Psoas muscle (tissue), 8 donors: ENCODE measurements around the gene FZD1. TPM values are rescaled to one million over a fixed set of nuclear protein-coding genes. Genes with fewer than 3 reads are reported as not detected.

Experiments
- ATAC-seq, 4 donors: fragments of 200-7000 bp; cut with Tn5 transposase; one replicate each; pipeline ENCODE4 v1.9.1; 2020; ENCODE audit warnings: moderate library complexity in 3 of 4, mild to moderate bottlenecking in 2 of 4
- DNase-seq, 2 donors: peaks; one replicate each; pipeline ENCODE4 v3.0.0-alpha.2; 2020
- H3K27ac ChIP-seq: fragments of 200-600 bp; one replicate; pipeline ENCODE4 v1.8.0; 2022
- H3K27me3 ChIP-seq, 3 donors: fragments of 200-600 bp in 1 of 3; one replicate each; pipeline versions ENCODE4 v1.6.1 to v1.8.0; 2013 to 2022; ENCODE audit warnings: low read length in 2 of 3, mild to moderate bottlenecking in 2 of 3, moderate library complexity in 1 of 3; ENCODE audit not compliant: insufficient read depth in 3 of 3
- H3K36me3 ChIP-seq, 2 donors: fragments of 200-600 bp in 1 of 2; one replicate each; pipeline versions ENCODE4 v1.6.1 to v1.8.0; 2013 to 2022; ENCODE audit warnings: low read depth in 1 of 2, mild to moderate bottlenecking in 1 of 2, moderate library complexity in 1 of 2; ENCODE audit not compliant: insufficient read depth in 1 of 2
- H3K4me1 ChIP-seq: fragments of 200-600 bp; one replicate; pipeline ENCODE4 v1.8.0; 2022
- H3K4me3 ChIP-seq: fragments of 200-600 bp; one replicate; pipeline ENCODE4 v1.8.0; 2022; ENCODE audit warnings: mild to moderate bottlenecking
- H3K9me3 ChIP-seq: fragments of 200-600 bp; one replicate; pipeline ENCODE4 v1.8.0; 2022
- CTCF ChIP-seq: fragments of 200-600 bp; IDR thresholded peaks from one replicate; pipeline ENCODE4 v1.8.0; 2022; ENCODE audit warnings: antibody characterized with exemption
- WGBS, 3 donors: extraction: QIAGEN DNeasy Blood & Tissue Kit; methylation state at CpG; one replicate each; pipeline versions ENCODE4 v1.1.6 to v1.1.7; 2013; 5-methylcytosine and 5-hydroxymethylcytosine counted together
- intact Hi-C, 2 donors: fragments of 100-400 bp; cut with DNase I; formaldehyde crosslinking; loops; one replicate each; pipeline versions ENCODE4 v1.11.0 to v1.14.2; 2022
- polyA plus RNA-seq, 3 donors: library from polyadenylated mRNA; stranded (reverse); fragments of 200-250 nt; gene quantifications; one replicate each; pipeline ENCODE4 v1.2.3, GENCODE V29; 2013
- total RNA-seq, 4 donors: library from RNA; stranded (reverse); fragmentation: NEBNext Ultra II Directional in 2 of 4; extraction: Animal tissue kit (Norgen Biotek cat#: 25700) in 2 of 4; gene quantifications; one replicate each; pipeline versions ENCODE4 v1.2.1 to v1.2.4, GENCODE V29; 2021 to 2023
- donor health status: healthy with polysubstance abuse.
- donor health status: DM: no; HTN: no; CAD: no; lungs with moderate emphysema.
- donor health status: Bipolar disorder and iron deficiency.
- donor health status: healthy.
- donor health status: DM: yes; HTN: yes; CAD: no.
- donor health status: DM: no; HTN: no; CAD: no.
- donor health status: DM: no; HTN: no; CAD: no.
- donor health status: DM: yes; HTN: yes; CAD: no.

Gene FZD1
- total and polyA plus RNA-seq, 7 donors = 0.90 to 2.5 (median 1.9) TPM

DNA sequence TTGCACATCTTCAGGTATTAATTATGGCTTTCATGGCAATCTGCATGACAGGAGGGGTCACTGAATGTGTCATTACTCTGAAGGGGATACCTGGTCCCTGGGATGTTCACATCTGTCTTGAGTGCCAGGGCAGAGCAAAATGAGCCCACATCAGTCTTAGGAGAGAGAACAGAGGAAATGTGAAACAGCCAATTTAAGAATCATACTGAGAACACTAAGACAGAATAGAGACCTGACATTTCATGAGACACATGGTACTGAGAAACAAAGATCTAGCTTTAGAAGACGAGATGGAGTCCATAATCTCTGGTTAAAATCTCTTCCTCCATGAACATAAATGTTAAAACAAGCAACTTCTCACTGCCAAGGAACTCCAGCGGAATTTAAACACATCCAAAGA lies 34.1 kb upstream of the FZD1 start:
- no peak for TF ChIP-seq CTCF
- Histone ChIP-seq H3K27ac (no peak overlapping the region), H3K36me3 (no peaks in the 10 kb centered on the region), H3K4me1 (no peaks in the 10 kb centered on the region), H3K9me3 (no peaks in the 10 kb centered on the region), H3K4me3 (no peak overlapping the region), H3K27me3 (peaks cover 0 to 8% (median 2%) of the 10 kb centered on the region in 3 donors)
- ATAC-seq = no peak
- 83 to 94% (median 92%) methylated on average over 2 of the region's 2 CpGs for WGBS, 3 donors
- DNase-seq = no peak
- intact Hi-C loops = no loop called here

DNA sequence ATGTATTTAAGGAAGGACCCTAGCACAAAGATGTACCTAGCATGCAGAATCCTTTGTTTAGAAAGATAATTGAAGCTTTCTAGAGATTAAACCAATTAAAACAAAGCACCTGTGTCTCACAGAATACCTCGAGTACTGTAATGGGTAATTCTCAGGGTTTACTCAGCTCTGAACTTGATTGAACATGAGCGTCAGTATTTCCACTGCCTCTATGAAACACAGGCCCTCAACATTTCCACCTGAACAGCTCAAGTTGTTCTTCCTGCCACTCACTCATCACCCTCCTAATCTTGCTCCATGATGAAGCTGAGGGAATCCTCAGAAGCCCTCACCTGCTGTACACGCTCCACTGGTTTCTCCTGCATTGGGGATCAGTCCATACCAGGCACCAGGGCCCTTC lies 33.7 kb upstream of the FZD1 start:
- 72 to 94% (median 89%) methylated on average over 3 of the region's 3 CpGs for WGBS, 3 donors
- no peak for DNase-seq
- Histone ChIP-seq H3K9me3 (no peaks in the 10 kb centered on the region), H3K4me3 (no peak overlapping the region), H3K36me3 (no peaks in the 10 kb centered on the region), H3K27ac (no peak overlapping the region), H3K27me3 (peaks cover 0 to 8% (median 2%) of the 10 kb centered on the region in 3 donors), H3K4me1 (no peaks in the 10 kb centered on the region)
- no peak for TF ChIP-seq CTCF
- intact Hi-C loops = no loop called here
- ATAC-seq = no peak

DNA sequence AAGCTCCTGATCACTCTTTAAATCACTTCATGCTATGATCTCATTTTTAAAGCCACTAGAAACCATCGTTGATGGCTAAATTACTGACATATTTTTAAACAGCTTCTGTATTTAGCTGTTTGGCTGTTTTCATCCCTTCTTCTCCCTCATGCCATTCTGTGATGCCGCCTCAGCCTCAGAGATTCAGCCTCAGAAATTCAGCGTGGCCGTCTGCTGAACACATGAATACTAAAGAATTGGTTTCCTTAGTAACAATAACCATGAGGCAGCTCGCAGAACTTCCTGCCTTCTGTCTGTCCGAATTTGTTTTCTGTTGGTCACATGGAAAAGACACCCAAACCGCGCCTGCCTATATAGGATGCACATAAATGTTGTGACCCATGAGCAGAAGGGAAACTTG lies 31.0 kb upstream of the FZD1 start:
- Histone ChIP-seq H3K27me3 (peaks cover 0 to 8% (median 2%) of the 10 kb centered on the region in 3 donors), H3K36me3 (no peaks in the 10 kb centered on the region), H3K27ac (no peak overlapping the region), H3K4me1 (no peaks in the 10 kb centered on the region), H3K9me3 (no peaks in the 10 kb centered on the region), H3K4me3 (no peak overlapping the region)
- intact Hi-C loops = no loop called here
- TF ChIP-seq CTCF = no peak
- WGBS, 3 donors = 49 to 56% (median 50%) methylated on average over 8 of the region's 8 CpGs
- ATAC-seq = no peak
- DNase-seq = no peak

GRCh38 chr7:91235211-91235832 lies 28.9 kb upstream of the FZD1 start:
- ATAC-seq (no peak), DNase-seq (no peak)
- intact Hi-C loops = no loop called here
- TF ChIP-seq CTCF = no peak
- Histone ChIP-seq H3K27ac (no peak overlapping the region), H3K4me1 (no peaks in the 10 kb centered on the region), H3K9me3 (no peaks in the 10 kb centered on the region), H3K4me3 (no peak overlapping the region), H3K36me3 (no peaks in the 10 kb centered on the region), H3K27me3 (peaks cover 0 to 8% (median 2%) of the 10 kb centered on the region in 3 donors)
- WGBS, 3 donors = 78 to 90% (median 79%) methylated on average over 6 of the region's 6 CpGs

DNA sequence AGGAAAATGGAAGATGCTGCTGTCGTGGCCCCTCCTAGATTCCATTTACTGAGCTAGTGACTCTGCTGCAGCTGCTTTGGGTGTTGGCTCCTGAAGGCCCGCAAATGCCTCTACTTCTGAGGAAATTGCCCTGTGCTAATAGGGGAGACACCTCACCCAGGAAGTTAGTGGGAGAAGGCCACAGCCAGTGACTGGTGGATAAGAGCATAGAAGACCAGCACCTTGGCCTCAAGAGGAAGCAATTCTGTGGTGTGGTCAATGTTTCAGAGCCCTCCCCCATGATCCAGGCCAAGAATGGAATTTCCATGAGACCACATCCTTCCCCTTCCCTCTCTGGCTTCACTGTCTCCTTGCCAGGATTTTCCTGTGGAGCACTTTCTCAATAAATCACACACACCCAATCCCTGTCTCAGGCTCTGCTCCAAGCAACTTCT lies 25.0 kb upstream of the FZD1 start:
- ATAC-seq = no peak
- 35 to 42% (median 36%) methylated on average over 2 of the region's 2 CpGs for WGBS, 3 donors

More for the DNA sequence above, 25.0 kb upstream of the FZD1 start:
- Histone ChIP-seq H3K27me3 (no peaks in the 10 kb centered on the region), H3K4me3 (no peak overlapping the region), H3K4me1 (no peaks in the 10 kb centered on the region), H3K36me3 (no peaks in the 10 kb centered on the region), H3K9me3 (no peaks in the 10 kb centered on the region), H3K27ac (no peak overlapping the region)
- TF ChIP-seq CTCF = no peak
- intact Hi-C loops = no loop called here
- DNase-seq = no peak
